ENCODE results near the gene VIPR2.

Gene VIPR2

DNA sequence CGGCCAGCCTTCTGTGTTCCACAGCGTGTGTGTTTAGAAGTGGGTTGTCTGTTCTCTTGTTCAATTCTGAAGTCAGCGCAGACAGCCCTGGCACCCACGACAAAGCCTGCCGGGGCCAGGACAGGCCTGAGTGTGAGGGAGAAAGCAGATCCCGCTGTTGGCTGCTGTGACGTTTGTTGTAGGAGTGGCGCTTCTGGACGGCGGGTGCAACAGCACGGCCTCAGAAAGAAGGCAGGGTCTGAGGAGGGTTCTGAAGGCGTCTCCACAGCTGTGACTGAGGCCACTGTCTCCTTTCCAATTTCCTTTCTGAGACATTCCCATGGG is 76.2 kb downstream of the VIPR2 start:
- TF ChIP-seq EZH2 (IDR thresholded peaks at IDR 0.05; ENCODE audit: borderline replicate concordance, low read depth, low read length, severe bottlenecking), result no peak
- TF ChIP-seq, protein P1, sequence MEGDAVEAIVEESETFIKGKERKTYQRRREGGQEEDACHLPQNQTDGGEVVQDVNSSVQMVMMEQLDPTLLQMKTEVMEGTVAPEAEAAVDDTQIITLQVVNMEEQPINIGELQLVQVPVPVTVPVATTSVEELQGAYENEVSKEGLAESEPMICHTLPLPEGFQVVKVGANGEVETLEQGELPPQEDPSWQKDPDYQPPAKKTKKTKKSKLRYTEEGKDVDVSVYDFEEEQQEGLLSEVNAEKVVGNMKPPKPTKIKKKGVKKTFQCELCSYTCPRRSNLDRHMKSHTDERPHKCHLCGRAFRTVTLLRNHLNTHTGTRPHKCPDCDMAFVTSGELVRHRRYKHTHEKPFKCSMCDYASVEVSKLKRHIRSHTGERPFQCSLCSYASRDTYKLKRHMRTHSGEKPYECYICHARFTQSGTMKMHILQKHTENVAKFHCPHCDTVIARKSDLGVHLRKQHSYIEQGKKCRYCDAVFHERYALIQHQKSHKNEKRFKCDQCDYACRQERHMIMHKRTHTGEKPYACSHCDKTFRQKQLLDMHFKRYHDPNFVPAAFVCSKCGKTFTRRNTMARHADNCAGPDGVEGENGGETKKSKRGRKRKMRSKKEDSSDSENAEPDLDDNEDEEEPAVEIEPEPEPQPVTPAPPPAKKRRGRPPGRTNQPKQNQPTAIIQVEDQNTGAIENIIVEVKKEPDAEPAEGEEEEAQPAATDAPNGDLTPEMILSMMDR (IDR thresholded peaks at IDR 0.05; ENCODE audit: borderline replicate concordance, extremely low read depth, low read length, poor library complexity, severe bottlenecking), result no peak
- Histone ChIP-seq H2AFZ (ENCODE audit: low read depth, low read length) (no peak overlapping the region), H3K27me3 (ENCODE audit: insufficient read depth, low read length, poor library complexity) (no peaks in the 10 kb centered on the region), H3K4me3 (ENCODE audit: low read depth in 1 of 2, low read length in 2 of 2) (no peak overlapping the region), H3K4me2 (ENCODE audit: insufficient read depth, low read length) (no peak overlapping the region), H4K20me1 (ENCODE audit: insufficient read depth, low read length) (no peaks in the 10 kb centered on the region), H3K9ac (ENCODE audit: low read depth, low read length) (no peak overlapping the region), H3K27ac (ENCODE audit: low read length) (peak overlapping the region; percentile 42), H3K4me1 (ENCODE audit: insufficient read depth, low read length) (peaks cover 22% of the 10 kb centered on the region), H3K36me3 (ENCODE audit: insufficient read depth, low read length) (peaks cover 44% of the 10 kb centered on the region), H3K79me2 (ENCODE audit: insufficient read depth, low read length) (peaks cover 34% of the 10 kb centered on the region), H3K9me3 (ENCODE audit: insufficient read depth, low read length, severe bottlenecking) (no peaks in the 10 kb centered on the region)
- ATAC-seq (ENCODE audit: insufficient read depth, low read depth) (peak; percentile 32; the same call in 2 of the 3 replicates), DNase-seq (peak; percentile 20)

GRCh38 chr7:159067576-159068487 is 76.8 kb downstream of the VIPR2 start:
- Histone ChIP-seq H3K27ac (ENCODE audit: low read length) (peak overlapping the region; percentile 42), H3K36me3 (ENCODE audit: insufficient read depth, low read length) (peaks cover 46% of the 10 kb centered on the region), H3K4me2 (ENCODE audit: insufficient read depth, low read length) (no peak overlapping the region), H3K9me3 (ENCODE audit: insufficient read depth, low read length, severe bottlenecking) (no peaks in the 10 kb centered on the region), H2AFZ (ENCODE audit: low read depth, low read length) (no peak overlapping the region), H3K27me3 (ENCODE audit: insufficient read depth, low read length, poor library complexity) (no peaks in the 10 kb centered on the region), H3K9ac (ENCODE audit: low read depth, low read length) (no peak overlapping the region), H3K79me2 (ENCODE audit: insufficient read depth, low read length) (peaks cover 28% of the 10 kb centered on the region), H4K20me1 (ENCODE audit: insufficient read depth, low read length) (no peaks in the 10 kb centered on the region), H3K4me1 (ENCODE audit: insufficient read depth, low read length) (peaks cover 22% of the 10 kb centered on the region), H3K4me3 (ENCODE audit: low read depth in 1 of 2, low read length in 2 of 2) (no peak overlapping the region)
- TF ChIP-seq, protein P1 (IDR thresholded peaks at IDR 0.05; ENCODE audit: borderline replicate concordance, extremely low read depth, low read length, poor library complexity, severe bottlenecking), result no peak
- TF ChIP-seq EZH2 (IDR thresholded peaks at IDR 0.05; ENCODE audit: borderline replicate concordance, low read depth, low read length, severe bottlenecking), result no peak
- 0 out of 3 replicates have a peak, but pooled peaks have one; percentile 27 for ATAC-seq (ENCODE audit: insufficient read depth, low read depth)
- peak; percentile 15 for DNase-seq

GRCh38 chr7:159066816-159067575 is 77.7 kb downstream of the VIPR2 start:
- ATAC-seq (ENCODE audit: insufficient read depth, low read depth) (no peak), DNase-seq (no peak)
- H4K20me1 ChIP-seq (ENCODE audit: insufficient read depth, low read length), result no peaks in the 10 kb centered on the region
- no peaks in the 10 kb centered on the region for H3K27me3 ChIP-seq (ENCODE audit: insufficient read depth, low read length, poor library complexity)
- no peak overlapping the region for H3K4me2 ChIP-seq (ENCODE audit: insufficient read depth, low read length)
- no peaks in the 10 kb centered on the region for H3K9me3 ChIP-seq (ENCODE audit: insufficient read depth, low read length, severe bottlenecking)
- peak overlapping the region; percentile 42 for H3K27ac ChIP-seq (ENCODE audit: low read length)
- H2AFZ ChIP-seq (ENCODE audit: low read depth, low read length), result no peak overlapping the region
- H3K4me3 ChIP-seq (ENCODE audit: low read depth in 1 of 2, low read length in 2 of 2), result no peak overlapping the region
- H3K79me2 ChIP-seq (ENCODE audit: insufficient read depth, low read length), result peaks cover 28% of the 10 kb centered on the region
- no peak for TF ChIP-seq EZH2 (IDR thresholded peaks at IDR 0.05; ENCODE audit: borderline replicate concordance, low read depth, low read length, severe bottlenecking)
- TF ChIP-seq, protein P1 (IDR thresholded peaks at IDR 0.05; ENCODE audit: borderline replicate concordance, extremely low read depth, low read length, poor library complexity, severe bottlenecking), result no peak
- H3K4me1 ChIP-seq (ENCODE audit: insufficient read depth, low read length), result peaks cover 17% of the 10 kb centered on the region
- peaks cover 52% of the 10 kb centered on the region for H3K36me3 ChIP-seq (ENCODE audit: insufficient read depth, low read length)
- no peak overlapping the region for H3K9ac ChIP-seq (ENCODE audit: low read depth, low read length)
